ENCODE measurements around the gene ERICH3.
"Not testable (repeated sequence)": the region's sequence is repeated elsewhere in the genome, so short reads cannot be mapped to it uniquely, and the experiment has no call there.

Gene ERICH3

GRCh38 chr1:74677926-74678325 is 4.3 kb upstream of the ERICH3 start:
- H3K36me3 ChIP-seq (ENCODE audit: control insufficient read depth, insufficient read depth, low read length): no peaks in the 10 kb centered on the region
- DNase-seq (ENCODE audit: extremely low read depth, insufficient read length): no peak
- no peaks in the 10 kb centered on the region; the same call in 1 of the 2 replicates for H3K27me3 ChIP-seq (replicated peaks; ENCODE audit: control insufficient read depth, insufficient read depth, low read length)
- H3K4me3 ChIP-seq (replicated peaks; ENCODE audit: low read depth, low read length): no peak overlapping the region
- TF ChIP-seq CTCF (IDR thresholded peaks at IDR 0.05; ENCODE audit: insufficient read depth, low read length, poor library complexity, severe bottlenecking): no peak

GRCh38 chr1:74674278-74675048 is 871 bp upstream of the ERICH3 start:
- DNase-seq (ENCODE audit: extremely low read depth, insufficient read length): no peak
- no peak for TF ChIP-seq CTCF (IDR thresholded peaks at IDR 0.05; ENCODE audit: insufficient read depth, low read length, poor library complexity, severe bottlenecking)
- H3K4me3 ChIP-seq (replicated peaks; ENCODE audit: low read depth, low read length): no peak overlapping the region
- no peaks in the 10 kb centered on the region; the same call in 1 of the 2 replicates for H3K27me3 ChIP-seq (replicated peaks; ENCODE audit: control insufficient read depth, insufficient read depth, low read length)
- no peaks in the 10 kb centered on the region for H3K36me3 ChIP-seq (ENCODE audit: control insufficient read depth, insufficient read depth, low read length)

GRCh38 chr1:74670866-74671265 is 2.7 kb downstream of the ERICH3 start:
- not testable (repeated sequence) for H3K36me3 ChIP-seq (ENCODE audit: control insufficient read depth, insufficient read depth, low read length); H3K4me3 ChIP-seq (replicated peaks; ENCODE audit: low read depth, low read length); DNase-seq (ENCODE audit: extremely low read depth, insufficient read length); H3K27me3 ChIP-seq (replicated peaks; ENCODE audit: control insufficient read depth, insufficient read depth, low read length)

DNA sequence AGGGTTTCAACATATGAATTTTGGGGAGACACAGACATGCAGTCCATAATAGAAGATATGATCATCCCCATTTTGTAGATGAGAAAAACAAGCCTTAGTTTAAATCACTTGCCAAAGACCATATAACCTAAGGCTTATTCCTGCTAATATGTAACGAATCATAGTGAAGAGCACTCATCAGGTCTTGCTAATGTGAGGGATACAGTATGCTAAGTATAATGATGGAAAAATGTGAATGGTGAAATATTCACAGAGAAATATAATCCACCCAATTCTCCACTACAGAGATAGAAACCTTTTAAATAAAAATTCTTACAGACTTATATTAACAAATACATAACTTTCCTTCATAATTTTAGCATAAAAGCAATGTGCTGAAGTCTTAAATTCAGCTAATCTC is 18.9 kb downstream of the ERICH3 start:
- TF ChIP-seq CTCF (IDR thresholded peaks at IDR 0.05; ENCODE audit: insufficient read depth, low read length, poor library complexity, severe bottlenecking): no peak
- Histone ChIP-seq H3K27me3 (replicated peaks; ENCODE audit: control insufficient read depth, insufficient read depth, low read length) (no peaks in the 10 kb centered on the region), H3K4me3 (replicated peaks; ENCODE audit: low read depth, low read length) (no peak overlapping the region), H3K36me3 (ENCODE audit: control insufficient read depth, insufficient read depth, low read length) (no peaks in the 10 kb centered on the region)
- DNase-seq (ENCODE audit: extremely low read depth, insufficient read length): no peak

DNA sequence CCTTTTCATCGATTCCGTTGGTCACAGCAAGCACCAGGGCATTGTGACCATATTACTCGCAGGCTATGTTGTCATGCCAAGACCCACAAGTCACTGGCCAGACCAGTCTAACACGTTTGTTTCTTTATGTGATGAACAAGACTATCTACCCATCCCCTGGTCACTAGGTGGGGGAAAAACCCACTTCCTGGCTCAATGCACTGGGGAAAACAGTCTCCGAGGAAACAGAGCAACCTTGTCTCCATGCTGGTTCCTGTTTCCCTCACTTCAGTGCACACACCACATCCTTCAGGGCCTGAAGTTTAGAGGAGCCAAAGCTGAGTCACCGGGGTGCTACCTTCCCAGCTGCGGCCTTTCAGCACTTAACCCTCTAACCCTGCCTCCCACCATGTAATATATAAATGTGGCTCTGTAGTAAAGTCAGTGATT is 20.9 kb downstream of the ERICH3 start:
- DNase-seq (ENCODE audit: extremely low read depth, insufficient read length): peak; percentile 70
- H3K27me3 ChIP-seq (replicated peaks; ENCODE audit: control insufficient read depth, insufficient read depth, low read length): no peaks in the 10 kb centered on the region
- TF ChIP-seq CTCF (IDR thresholded peaks at IDR 0.05; ENCODE audit: insufficient read depth, low read length, poor library complexity, severe bottlenecking): no peak
- H3K4me3 ChIP-seq (replicated peaks; ENCODE audit: low read depth, low read length): no peak overlapping the region
- no peaks in the 10 kb centered on the region for H3K36me3 ChIP-seq (ENCODE audit: control insufficient read depth, insufficient read depth, low read length)

DNA sequence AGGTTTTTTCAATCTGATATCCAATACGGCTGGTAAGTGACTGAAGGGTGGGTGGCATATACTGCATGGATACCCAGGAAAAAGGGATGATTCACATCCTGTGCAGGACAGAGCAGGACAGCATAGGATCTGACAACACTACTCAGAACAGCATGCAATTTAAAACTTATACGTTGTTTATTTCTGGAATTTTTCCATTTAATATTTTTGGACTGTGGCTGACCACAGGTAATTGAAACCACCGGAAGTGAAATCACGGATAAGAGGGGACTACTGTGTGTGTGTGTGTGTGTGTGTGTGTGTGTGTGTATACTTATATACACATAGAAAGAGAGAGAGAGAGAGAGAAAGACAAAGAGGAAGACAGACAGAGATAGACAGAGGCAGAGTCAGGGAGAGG is 23.0 kb downstream of the ERICH3 start:
- Histone ChIP-seq H3K4me3 (replicated peaks; ENCODE audit: low read depth, low read length) (no peak overlapping the region), H3K36me3 (ENCODE audit: control insufficient read depth, insufficient read depth, low read length) (no peaks in the 10 kb centered on the region), H3K27me3 (replicated peaks; ENCODE audit: control insufficient read depth, insufficient read depth, low read length) (no peaks in the 10 kb centered on the region)
- no peak for DNase-seq (ENCODE audit: extremely low read depth, insufficient read length)
- TF ChIP-seq CTCF (IDR thresholded peaks at IDR 0.05; ENCODE audit: insufficient read depth, low read length, poor library complexity, severe bottlenecking): no peak
